Astrocyte (in vitro differentiated cells and primary cell): ENCODE results near the gene ATXN1. TPM values are rescaled to one million over a fixed set of nuclear protein-coding genes. Genes with fewer than 3 reads are reported as not detected.

Experiments used
- DNase-seq: peaks from one replicate; pipeline ENCODE4 v3.0.0-alpha.2; 2010; ENCODE audit warnings: low read depth
- FAIRE-seq: peaks from 2 replicates; lab custom pipeline; 2011; peaks lifted over from hg19 to GRCh38; lab: Jason Lieb, UNC
- H2AFZ ChIP-seq: 2 replicates; pipeline ENCODE4 v1.6.0; 2012; ENCODE audit warnings: low read depth, low read length, inconsistent platforms
- H3K27ac ChIP-seq: 2 replicates; pipeline ENCODE4 v1.5.1; 2011; ENCODE audit warnings: low read depth, low read length, inconsistent platforms
- H3K27me3 ChIP-seq: 2 replicates; pipeline ENCODE4 v1.6.0; 2011; ENCODE audit warnings: low read length, inconsistent platforms; ENCODE audit not compliant: insufficient read depth
- H3K36me3 ChIP-seq: 2 replicates; pipeline ENCODE4 v1.5.1; 2011; ENCODE audit warnings: low read length, inconsistent platforms; ENCODE audit not compliant: insufficient read depth
- H3K4me1 ChIP-seq: 2 replicates; pipeline ENCODE4 v1.5.1; 2011; ENCODE audit warnings: low read length, inconsistent platforms; ENCODE audit not compliant: insufficient read depth
- H3K4me2 ChIP-seq: 2 replicates; pipeline ENCODE4 v1.6.0; 2012; ENCODE audit warnings: low read length, inconsistent platforms
- H3K4me3 ChIP-seq: 2 replicates; pipeline ENCODE4 v1.5.1; 2011; ENCODE audit warnings: low read depth, mild to moderate bottlenecking, low read length, inconsistent platforms; ENCODE audit not compliant: insufficient read depth
- H3K79me2 ChIP-seq: 2 replicates; pipeline ENCODE4 v1.6.0; 2012; ENCODE audit warnings: mild to moderate bottlenecking, low read length, inconsistent platforms; ENCODE audit not compliant: insufficient read depth
- H3K9ac ChIP-seq: 2 replicates; pipeline ENCODE4 v1.6.0; 2012; ENCODE audit warnings: mild to moderate bottlenecking, low read length, inconsistent platforms
- H3K9me3 ChIP-seq: 2 replicates; pipeline ENCODE4 v1.5.1; 2012; ENCODE audit warnings: low read depth, mild to moderate bottlenecking, low read length, inconsistent platforms; ENCODE audit not compliant: insufficient read depth
- H4K20me1 ChIP-seq: 2 replicates; pipeline ENCODE4 v1.6.0; 2012; ENCODE audit warnings: low read length, inconsistent platforms; ENCODE audit not compliant: insufficient read depth
- H3K27ac Mint-ChIP-seq: one replicate; pipeline ENCODE4 v1.8.0; 2021; ENCODE audit warnings: mild to moderate bottlenecking, mixed read lengths; ENCODE audit not compliant: unreplicated experiment
- H3K27me3 Mint-ChIP-seq: one replicate; pipeline ENCODE4 v1.8.0; 2021; ENCODE audit warnings: low read depth, mixed read lengths; ENCODE audit not compliant: unreplicated experiment
- H3K36me3 Mint-ChIP-seq: one replicate; pipeline ENCODE4 v1.8.0; 2021; ENCODE audit warnings: low read depth, mixed read lengths; ENCODE audit not compliant: unreplicated experiment
- H3K4me1 Mint-ChIP-seq: one replicate; pipeline ENCODE4 v1.8.0; 2021; ENCODE audit warnings: low read depth, mixed read lengths; ENCODE audit not compliant: unreplicated experiment
- H3K4me3 Mint-ChIP-seq: one replicate; pipeline ENCODE4 v1.8.0; 2021; ENCODE audit warnings: mild to moderate bottlenecking, moderate library complexity, mixed read lengths; ENCODE audit not compliant: unreplicated experiment
- H3K9me3 Mint-ChIP-seq: one replicate; pipeline ENCODE4 v1.8.0; 2021; ENCODE audit warnings: mild to moderate bottlenecking, mixed read lengths; ENCODE audit not compliant: unreplicated experiment
- EZH2 ChIP-seq: IDR thresholded peaks from 2 replicates; pipeline ENCODE4 v1.6.1; 2012; ENCODE audit warnings: mild to moderate bottlenecking, low read length, inconsistent platforms; ENCODE audit not compliant: insufficient read depth
- total RNA-seq: library from RNA; stranded (reverse); gene quantifications from 2 replicates; pipeline ENCODE4 v1.2.1, GENCODE V29; 2021
- TF ChIP-seq, protein P1 (sequence below): IDR thresholded peaks from 2 replicates; pipeline ENCODE4 v1.5.1; 2011; ENCODE audit warnings: low read depth, mild to moderate bottlenecking, inconsistent platforms, low read length, moderate library complexity; ENCODE audit not compliant: insufficient read depth

ATXN1 gene
- total RNA-seq, 1 donor from 2014 or later, result 70.9 TPM

DNA sequence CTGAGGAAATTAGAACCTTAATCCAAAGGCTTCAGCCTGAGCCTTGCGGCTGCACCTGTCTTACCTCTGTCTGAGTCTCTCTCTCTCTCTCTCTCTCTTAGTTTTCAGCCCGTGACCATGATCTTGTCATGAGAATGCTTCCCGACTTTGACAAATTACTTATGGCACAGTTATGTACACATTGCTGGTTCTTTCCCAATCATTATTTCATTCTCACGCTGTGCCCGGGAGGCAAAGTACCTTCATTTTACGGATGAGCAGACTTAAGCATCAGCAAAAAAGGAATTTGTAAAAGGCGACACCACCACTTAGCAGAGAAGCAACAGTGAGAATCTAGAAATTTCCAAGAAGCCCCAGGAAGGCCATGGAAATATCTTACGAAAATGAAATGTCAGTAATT is 468.3 kb downstream of the ATXN1 start:
- Histone ChIP-seq H3K9me3 (no peaks in the 10 kb centered on the region), H3K4me2 (no peak overlapping the region), H3K27ac (no peak overlapping the region), H2AFZ (no peak overlapping the region), H3K36me3 (no peaks in the 10 kb centered on the region), H3K79me2 (no peaks in the 10 kb centered on the region), H3K27me3 (no peaks in the 10 kb centered on the region), H4K20me1 (no peaks in the 10 kb centered on the region), H3K4me3 (no peak overlapping the region), H3K9ac (no peak overlapping the region), H3K4me1 (no peaks in the 10 kb centered on the region)
- Mint-ChIP-seq H3K27me3 (peaks cover 4% of the 10 kb centered on the region), H3K27ac (no peak overlapping the region), H3K4me1 (peaks cover 1% of the 10 kb centered on the region), H3K9me3 (peaks cover 5% of the 10 kb centered on the region), H3K4me3 (no peak overlapping the region), H3K36me3 (peaks cover 14% of the 10 kb centered on the region)
- DNase-seq, result no peak
- no peak for TF ChIP-seq EZH2
- TF ChIP-seq, protein P1, sequence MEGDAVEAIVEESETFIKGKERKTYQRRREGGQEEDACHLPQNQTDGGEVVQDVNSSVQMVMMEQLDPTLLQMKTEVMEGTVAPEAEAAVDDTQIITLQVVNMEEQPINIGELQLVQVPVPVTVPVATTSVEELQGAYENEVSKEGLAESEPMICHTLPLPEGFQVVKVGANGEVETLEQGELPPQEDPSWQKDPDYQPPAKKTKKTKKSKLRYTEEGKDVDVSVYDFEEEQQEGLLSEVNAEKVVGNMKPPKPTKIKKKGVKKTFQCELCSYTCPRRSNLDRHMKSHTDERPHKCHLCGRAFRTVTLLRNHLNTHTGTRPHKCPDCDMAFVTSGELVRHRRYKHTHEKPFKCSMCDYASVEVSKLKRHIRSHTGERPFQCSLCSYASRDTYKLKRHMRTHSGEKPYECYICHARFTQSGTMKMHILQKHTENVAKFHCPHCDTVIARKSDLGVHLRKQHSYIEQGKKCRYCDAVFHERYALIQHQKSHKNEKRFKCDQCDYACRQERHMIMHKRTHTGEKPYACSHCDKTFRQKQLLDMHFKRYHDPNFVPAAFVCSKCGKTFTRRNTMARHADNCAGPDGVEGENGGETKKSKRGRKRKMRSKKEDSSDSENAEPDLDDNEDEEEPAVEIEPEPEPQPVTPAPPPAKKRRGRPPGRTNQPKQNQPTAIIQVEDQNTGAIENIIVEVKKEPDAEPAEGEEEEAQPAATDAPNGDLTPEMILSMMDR, result no peak
- FAIRE-seq, result no peak

DNA sequence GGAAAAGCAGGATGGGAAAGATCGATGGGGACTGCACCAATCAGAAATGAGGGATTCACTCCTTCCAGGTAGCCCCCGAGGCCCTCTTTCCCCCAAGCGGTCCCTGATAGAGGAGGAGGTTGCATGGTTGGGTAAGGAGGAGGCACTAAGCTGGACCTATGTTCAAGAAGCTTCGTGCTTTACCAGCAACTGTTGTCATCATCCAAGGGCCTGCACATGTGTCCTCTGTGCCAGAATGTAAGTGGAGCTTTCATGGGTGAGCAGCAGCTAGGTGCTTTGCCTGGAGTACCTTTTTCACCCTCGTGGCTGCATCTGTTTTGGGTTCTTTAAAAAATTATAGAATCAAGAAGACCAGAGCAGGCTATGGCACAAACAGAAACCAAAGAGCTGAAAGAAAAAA is 468.8 kb downstream of the ATXN1 start:
- no peaks in the 10 kb centered on the region for H3K4me1 ChIP-seq
- no peaks in the 10 kb centered on the region for H3K9me3 ChIP-seq
- no peak for FAIRE-seq
- no peak overlapping the region for H3K4me2 ChIP-seq
- H3K4me3 ChIP-seq, result no peak overlapping the region
- no peak for TF ChIP-seq EZH2
- TF ChIP-seq, protein P1, result no peak
- DNase-seq, result no peak
- no peaks in the 10 kb centered on the region for H4K20me1 ChIP-seq
- no peaks in the 10 kb centered on the region for H3K79me2 ChIP-seq
- H3K27ac ChIP-seq, result no peak overlapping the region
- H3K4me3 Mint-ChIP-seq, result no peak overlapping the region
- no peak overlapping the region for H3K27ac Mint-ChIP-seq
- no peak overlapping the region for H3K9ac ChIP-seq
- no peaks in the 10 kb centered on the region for H3K27me3 ChIP-seq
- H3K36me3 Mint-ChIP-seq, result peaks cover 11% of the 10 kb centered on the region
- peaks cover 5% of the 10 kb centered on the region for H3K9me3 Mint-ChIP-seq
- no peaks in the 10 kb centered on the region for H3K36me3 ChIP-seq
- peaks cover 6% of the 10 kb centered on the region for H3K27me3 Mint-ChIP-seq
- H2AFZ ChIP-seq, result no peak overlapping the region
- H3K4me1 Mint-ChIP-seq, result peaks cover 1% of the 10 kb centered on the region

DNA sequence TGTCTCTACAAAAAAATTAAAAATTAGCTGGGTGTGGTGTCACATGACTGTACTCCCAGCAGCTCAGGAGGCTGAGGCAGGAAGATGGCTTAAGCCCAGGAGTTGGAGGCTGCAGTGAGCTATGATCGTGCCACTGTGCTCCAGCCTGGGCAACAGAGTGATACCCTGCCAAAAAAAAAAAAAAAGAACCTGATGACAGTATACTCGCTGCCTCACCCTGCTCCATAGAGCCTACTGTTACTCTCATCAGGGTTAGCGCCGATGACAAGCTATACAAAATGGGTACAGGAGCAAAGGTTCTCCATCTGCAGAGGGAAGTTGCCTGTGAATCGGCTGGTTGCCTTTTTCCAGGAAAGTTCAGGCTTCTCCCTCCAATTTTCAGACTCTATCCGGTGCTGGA is 469.5 kb downstream of the ATXN1 start:
- peaks cover 11% of the 10 kb centered on the region for H3K36me3 Mint-ChIP-seq
- H3K4me3 ChIP-seq, result no peak overlapping the region
- peaks cover 6% of the 10 kb centered on the region for H3K27me3 Mint-ChIP-seq
- no peaks in the 10 kb centered on the region for H3K4me1 ChIP-seq
- peaks cover 1% of the 10 kb centered on the region for H3K4me1 Mint-ChIP-seq
- no peaks in the 10 kb centered on the region for H3K9me3 ChIP-seq
- H3K79me2 ChIP-seq, result no peaks in the 10 kb centered on the region
- no peaks in the 10 kb centered on the region for H4K20me1 ChIP-seq
- H3K9ac ChIP-seq, result no peak overlapping the region
- H3K27me3 ChIP-seq, result no peaks in the 10 kb centered on the region
- no peak overlapping the region for H3K27ac ChIP-seq
- no peak overlapping the region for H3K4me3 Mint-ChIP-seq
- no peaks in the 10 kb centered on the region for H3K36me3 ChIP-seq
- no peak for FAIRE-seq
- DNase-seq, result no peak
- H3K9me3 Mint-ChIP-seq, result peaks cover 5% of the 10 kb centered on the region
- no peak overlapping the region for H3K27ac Mint-ChIP-seq
- H2AFZ ChIP-seq, result no peak overlapping the region
- no peak overlapping the region for H3K4me2 ChIP-seq
- TF ChIP-seq, protein P1, result no peak
- TF ChIP-seq EZH2, result no peak
